ENCODE data around the gene SUGP2.

Gene SUGP2

DNA sequence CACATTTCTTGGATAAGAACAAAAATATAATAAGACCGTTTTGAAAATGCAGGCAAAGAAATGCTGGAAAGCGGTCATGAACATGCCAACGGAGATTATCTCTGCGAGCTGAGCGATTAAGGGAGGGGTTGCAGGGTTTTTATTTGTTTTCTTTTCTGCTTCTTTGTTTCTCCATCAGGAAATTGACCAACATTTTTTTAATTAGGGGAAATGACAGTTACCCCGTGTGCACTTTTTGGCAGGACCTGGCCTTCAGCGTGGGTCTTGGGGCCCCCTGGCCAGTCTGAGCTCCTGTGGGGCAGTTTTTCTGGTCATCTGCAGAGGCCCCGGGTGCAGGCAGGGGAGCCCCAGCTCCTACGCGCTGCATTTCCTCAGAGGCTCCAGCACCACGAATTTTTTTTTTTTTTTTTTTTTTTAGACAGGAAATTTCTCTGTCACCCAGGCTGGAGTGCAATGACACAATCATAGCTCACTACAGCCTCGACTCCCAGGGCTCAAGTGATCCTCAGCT, 61.0 kb downstream of the SUGP2 start:
- ChIA-PET CTCF (no interaction called here), POLR2A (ENCODE audit: low non-redundant PET) (no interaction called here)
- 0 out of 2 replicates have a peak overlapping the region, but pooled peaks have one; percentile 10 for H3K27ac ChIP-seq
- no peak for DNase-seq (ENCODE audit: low spot score)
- TF ChIP-seq, protein P1, sequence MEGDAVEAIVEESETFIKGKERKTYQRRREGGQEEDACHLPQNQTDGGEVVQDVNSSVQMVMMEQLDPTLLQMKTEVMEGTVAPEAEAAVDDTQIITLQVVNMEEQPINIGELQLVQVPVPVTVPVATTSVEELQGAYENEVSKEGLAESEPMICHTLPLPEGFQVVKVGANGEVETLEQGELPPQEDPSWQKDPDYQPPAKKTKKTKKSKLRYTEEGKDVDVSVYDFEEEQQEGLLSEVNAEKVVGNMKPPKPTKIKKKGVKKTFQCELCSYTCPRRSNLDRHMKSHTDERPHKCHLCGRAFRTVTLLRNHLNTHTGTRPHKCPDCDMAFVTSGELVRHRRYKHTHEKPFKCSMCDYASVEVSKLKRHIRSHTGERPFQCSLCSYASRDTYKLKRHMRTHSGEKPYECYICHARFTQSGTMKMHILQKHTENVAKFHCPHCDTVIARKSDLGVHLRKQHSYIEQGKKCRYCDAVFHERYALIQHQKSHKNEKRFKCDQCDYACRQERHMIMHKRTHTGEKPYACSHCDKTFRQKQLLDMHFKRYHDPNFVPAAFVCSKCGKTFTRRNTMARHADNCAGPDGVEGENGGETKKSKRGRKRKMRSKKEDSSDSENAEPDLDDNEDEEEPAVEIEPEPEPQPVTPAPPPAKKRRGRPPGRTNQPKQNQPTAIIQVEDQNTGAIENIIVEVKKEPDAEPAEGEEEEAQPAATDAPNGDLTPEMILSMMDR (conservative IDR thresholded peaks at IDR 0.05; ENCODE audit: low read depth) = no peak

DNA sequence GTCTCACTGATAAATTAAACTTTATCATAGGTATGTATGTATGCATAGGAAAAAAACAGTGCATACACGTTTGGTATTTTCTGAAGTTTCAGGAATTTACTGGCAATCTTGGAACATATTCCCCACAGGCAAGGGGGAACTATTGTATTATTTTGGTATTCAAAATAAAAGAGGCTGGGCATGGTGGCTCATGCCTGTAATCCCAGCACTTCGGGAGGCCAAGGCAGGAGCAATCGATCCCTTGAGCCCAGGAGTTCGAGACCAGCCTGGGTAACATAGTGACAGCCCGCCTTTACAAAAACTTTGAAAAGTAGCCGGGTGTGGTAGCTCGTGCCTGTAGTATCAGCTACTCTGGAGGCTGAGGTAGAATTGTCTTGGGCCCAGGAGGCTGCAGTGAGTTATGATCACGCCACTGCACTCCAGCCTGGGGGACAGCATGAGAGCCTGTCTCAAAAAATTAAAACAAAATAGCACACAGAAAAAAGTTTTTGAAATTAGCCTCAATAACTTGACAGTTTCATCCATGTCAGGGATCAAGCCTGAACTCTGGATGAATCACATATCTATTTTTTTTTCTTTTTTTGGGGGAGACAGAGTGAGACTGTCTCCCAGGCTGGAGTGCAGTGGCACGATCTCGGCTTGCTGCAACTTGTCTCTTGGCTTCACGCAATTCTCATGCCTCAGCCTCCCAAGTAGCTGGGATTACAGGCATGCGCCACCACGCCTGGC, 63.2 kb downstream of the SUGP2 start:
- peak overlapping the region; percentile 91 for H3K27ac ChIP-seq
- TF ChIP-seq, protein P1 (conservative IDR thresholded peaks at IDR 0.05; ENCODE audit: low read depth) = no peak
- ChIA-PET CTCF (no interaction called here), POLR2A (ENCODE audit: low non-redundant PET) (no interaction called here)
- no peak for DNase-seq (ENCODE audit: low spot score)

- TF ChIP-seq, protein P1 (conservative IDR thresholded peaks at IDR 0.05; ENCODE audit: low read depth) = no peak
- peak; percentile 64 for DNase-seq (ENCODE audit: low spot score)
- POLR2A ChIA-PET (ENCODE audit: low non-redundant PET) = interaction anchor here (0.6 kb wide), 1 partner anchor 16 kb away, joined by 4 read pairs; no protein-coding TSS in a partner anchor
- H3K27ac ChIP-seq = peak overlapping the region; percentile 91
- CTCF ChIA-PET = no interaction called here
Observed at GRCh38 chr19:18967358-18968146, 65.8 kb downstream of the SUGP2 start.

DNA sequence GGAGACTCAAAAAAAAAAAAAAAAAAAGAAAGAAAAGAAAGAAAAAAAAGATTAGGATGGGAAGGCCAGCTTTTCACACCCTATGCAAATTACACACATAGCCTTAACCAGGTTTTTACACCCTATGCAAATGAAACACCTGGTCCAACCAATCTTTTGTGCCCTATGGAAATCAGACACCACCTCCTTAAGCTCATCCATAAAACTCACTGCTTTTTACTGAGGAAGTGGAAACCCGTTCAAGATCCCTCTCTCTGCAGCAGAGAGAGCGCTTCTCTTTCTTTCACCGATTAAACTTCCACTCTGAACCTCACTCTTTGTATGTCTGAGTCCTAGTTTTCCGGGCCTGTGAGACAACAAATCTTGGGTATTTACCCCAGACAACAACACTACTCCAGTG, 67.0 kb downstream of the SUGP2 start:
- H3K27ac ChIP-seq = peak overlapping the region; percentile 91
- CTCF ChIA-PET = no interaction called here
- POLR2A ChIA-PET (ENCODE audit: low non-redundant PET) = interaction anchor here (0.5 to 0.6 kb wide), 2 partner anchors 12 to 125 kb away, joined by 6 to 7 read pairs; no protein-coding TSS in a partner anchor
- TF ChIP-seq, protein P1 (conservative IDR thresholded peaks at IDR 0.05; ENCODE audit: low read depth) = no peak
- no peak for DNase-seq (ENCODE audit: low spot score)

DNA sequence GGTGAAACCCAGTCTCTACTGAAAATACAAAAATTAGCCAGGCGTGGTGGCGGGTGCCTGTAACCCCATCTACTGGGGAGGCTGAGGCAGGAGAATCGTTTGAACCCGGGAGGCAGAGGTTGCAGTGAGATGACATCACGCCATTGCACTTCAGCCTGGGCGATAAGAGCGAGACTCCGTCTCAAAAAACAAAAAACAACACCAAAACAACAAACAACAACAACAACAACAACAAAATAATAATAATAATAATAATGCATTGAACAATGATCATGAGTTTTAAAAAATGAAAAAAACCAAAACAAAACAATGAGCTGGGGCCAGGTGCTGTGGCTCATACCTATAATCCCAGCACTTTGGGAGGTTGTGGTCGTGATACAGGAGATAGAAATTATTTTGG, 69.2 kb downstream of the SUGP2 start:
- no peak overlapping the region for H3K27ac ChIP-seq
- CTCF ChIA-PET = no interaction called here
- POLR2A ChIA-PET (ENCODE audit: low non-redundant PET) = no interaction called here
- no peak for DNase-seq (ENCODE audit: low spot score)
- TF ChIP-seq, protein P1 (conservative IDR thresholded peaks at IDR 0.05; ENCODE audit: low read depth) = no peak

- no peak overlapping the region for H3K27ac ChIP-seq
- ChIA-PET POLR2A (ENCODE audit: low non-redundant PET) (no interaction called here), CTCF (no interaction called here)
- TF ChIP-seq, protein P1 (conservative IDR thresholded peaks at IDR 0.05; ENCODE audit: low read depth) = no peak
- no peak for DNase-seq (ENCODE audit: low spot score)
Observed at GRCh38 chr19:18961767-18962620, 71.3 kb downstream of the SUGP2 start.
